ENCODE data around the gene CHKA.
A peak's percentile ranks its signal among the peaks of the same experiment; 100 is the strongest.
"Not testable (repeated sequence)": the region's sequence is repeated elsewhere in the genome, so short reads cannot be mapped to it uniquely, and the experiment has no call there.

Gene CHKA

GRCh38 chr11:68107689-68108088, 13.5 kb downstream of the CHKA start:
- in situ Hi-C loops (cut with MboI; ENCODE audit: low sequenced_read_pairs, unreplicated experiment) = no loop called here
- no peak for DNase-seq (ENCODE audit: low spot score)
- TF ChIP-seq CTCF (IDR thresholded peaks at IDR 0.05; ENCODE audit: borderline replicate concordance, control extremely low read depth, extremely low read depth, insufficient read depth, missing control alignments) = no peak

- DNase-seq (ENCODE audit: low spot score) = no peak
- in situ Hi-C loops (cut with MboI; ENCODE audit: low sequenced_read_pairs, unreplicated experiment) = no loop called here
- no peak for TF ChIP-seq CTCF (IDR thresholded peaks at IDR 0.05; ENCODE audit: borderline replicate concordance, control extremely low read depth, extremely low read depth, insufficient read depth, missing control alignments)
These were observed 14.8 kb downstream of the CHKA start for GRCh38 chr11:68106165-68106940.

- TF ChIP-seq CTCF (IDR thresholded peaks at IDR 0.05; ENCODE audit: borderline replicate concordance, control extremely low read depth, extremely low read depth, insufficient read depth, missing control alignments) = no peak
- in situ Hi-C loops (cut with MboI; ENCODE audit: low sequenced_read_pairs, unreplicated experiment) = no loop called here
- DNase-seq (ENCODE audit: low spot score) = peak; percentile 48
These were observed 21.4 kb downstream of the CHKA start for GRCh38 chr11:68099474-68100405.

GRCh38 chr11:68099057-68099456, 22.1 kb downstream of the CHKA start:
- DNase-seq (ENCODE audit: low spot score) = no peak
- no peak for TF ChIP-seq CTCF (IDR thresholded peaks at IDR 0.05; ENCODE audit: borderline replicate concordance, control extremely low read depth, extremely low read depth, insufficient read depth, missing control alignments)
- in situ Hi-C loops (cut with MboI; ENCODE audit: low sequenced_read_pairs, unreplicated experiment) = no loop called here

GRCh38 chr11:68096962-68097361, 24.2 kb downstream of the CHKA start:
- in situ Hi-C loops (cut with MboI; ENCODE audit: low sequenced_read_pairs, unreplicated experiment) = no loop called here
- no peak for TF ChIP-seq CTCF (IDR thresholded peaks at IDR 0.05; ENCODE audit: borderline replicate concordance, control extremely low read depth, extremely low read depth, insufficient read depth, missing control alignments)
- DNase-seq (ENCODE audit: low spot score) = no peak

GRCh38 chr11:68093565-68093964, 27.6 kb downstream of the CHKA start:
- no peak for TF ChIP-seq CTCF (IDR thresholded peaks at IDR 0.05; ENCODE audit: borderline replicate concordance, control extremely low read depth, extremely low read depth, insufficient read depth, missing control alignments)
- in situ Hi-C loops (cut with MboI; ENCODE audit: low sequenced_read_pairs, unreplicated experiment) = no loop called here
- DNase-seq (ENCODE audit: low spot score) = no peak

- in situ Hi-C loops (cut with MboI; ENCODE audit: low sequenced_read_pairs, unreplicated experiment); DNase-seq (ENCODE audit: low spot score): not testable (repeated sequence)
These were observed 28.2 kb downstream of the CHKA start for GRCh38 chr11:68092946-68093345.
